ENCODE results near the gene ANKRD37. TPM values are rescaled to one million over a fixed set of nuclear protein-coding genes. Genes with fewer than 3 reads are reported as not detected.

ANKRD37 gene
- total and polyA plus RNA-seq, 9 of the 15 experiments (the other 6 are each of a cell fraction or from before 2014, with no cell fraction given), result 1.3 to 53.7 (median 3.6) TPM

- TF ChIP-seq KDM5B (IDR thresholded peaks at IDR 0.05; ENCODE audit: insufficient replicate concordance, low read depth, low read length) (peak; percentile 54), USF2 (CRISPR knock-in tag; IDR thresholded peaks at IDR 0.05) (no peak), E2F5 (CRISPR knock-in tag; IDR thresholded peaks at IDR 0.05) (peak; percentile 39; the same call in 1 of the 2 replicates), EGR1 (conservative IDR thresholded peaks at IDR 0.05) (peak; percentile 91), SMAD3 (CRISPR knock-in tag; conservative IDR thresholded peaks at IDR 0.05) (0 out of 2 replicates have a peak, but pooled peaks have one; percentile 7), ZNF146 (CRISPR knock-in tag; IDR thresholded peaks at IDR 0.05; ENCODE audit: unreplicated experiment) (no peak), ZNF830 (CRISPR knock-in tag; IDR thresholded peaks at IDR 0.05) (peak; percentile 73), BRF2 (IDR thresholded peaks at IDR 0.05; ENCODE audit: borderline replicate concordance, insufficient read depth, insufficient read length) (no peak), CBX8 (IDR thresholded peaks at IDR 0.05; ENCODE audit: borderline replicate concordance, extremely low read depth, low read depth, low read length, poor library complexity, severe bottlenecking) (no peak), RFX5 (IDR thresholded peaks at IDR 0.05; ENCODE audit: low read depth, low read length) (no peak), ZBTB2 (IDR thresholded peaks at IDR 0.05) (peak; percentile 39; the same call in 1 of the 2 replicates), FOSL1 (tag; conservative IDR thresholded peaks at IDR 0.05) (0 out of 2 replicates have a peak, but pooled peaks have one; percentile 42), CREB3 (tag; conservative IDR thresholded peaks at IDR 0.05; ENCODE audit: low read depth) (peak; percentile 88; the same call in 1 of the 2 replicates), MAZ (CRISPR knock-in tag; conservative IDR thresholded peaks at IDR 0.05 in 1 of 2, IDR thresholded peaks at IDR 0.05 in 1 of 2) (peak in 1 of 2 experiments; percentile 52), PRDM10 (IDR thresholded peaks at IDR 0.05; ENCODE audit: partially characterized antibody) (peak; percentile 100), SETDB1 (IDR thresholded peaks at IDR 0.05; ENCODE audit: low read length) (no peak)
These were observed 29.2 kb downstream of the ANKRD37 start, which contains the start of gene UFSP2 (continued) for GRCh38 chr4:185425647-185426352.

Measured in K562 (cell line).